ENCODE measurements around the gene PLOD1.

DNA sequence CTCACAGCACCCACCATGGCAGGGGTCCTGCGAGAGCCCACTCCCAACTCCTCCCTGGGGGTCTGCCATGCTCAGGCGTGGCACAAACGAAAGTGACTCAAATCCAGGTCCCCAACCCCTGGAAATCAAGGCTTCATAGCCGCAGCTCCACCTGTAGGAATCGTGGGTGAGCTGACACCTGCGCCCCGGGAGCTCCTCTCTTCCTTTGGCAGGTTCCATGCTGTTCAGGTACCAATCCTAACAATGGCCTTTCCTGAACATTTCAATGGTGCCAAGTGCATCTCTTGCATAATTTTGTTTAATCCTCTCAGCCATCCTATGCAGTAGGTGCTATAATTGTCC, 46.9 kb upstream of the PLOD1 start:
- TF ChIP-seq POLR2A (IDR thresholded peaks at IDR 0.05) (no peak), CTCF (IDR thresholded peaks at IDR 0.05) (no peak), POLR2AphosphoS5 (IDR thresholded peaks at IDR 0.05) (no peak)
